ENCODE results near the gene ZC3H4. TPM values are rescaled to one million over a fixed set of nuclear protein-coding genes. Genes with fewer than 3 reads are reported as not detected.

ZC3H4 gene
- total and polyA plus RNA-seq, 9 of the 15 experiments (the other 6 are each of a cell fraction or from before 2014, with no cell fraction given) = 2.2 to 75.6 (median 18.3) TPM

- Histone ChIP-seq H3K9me1 (ENCODE audit: control insufficient read depth, insufficient read depth, low read length) (no peaks in the 10 kb centered on the region), H3K4me2 (ENCODE audit: insufficient read depth, low read length) (peak overlapping the region; percentile 97), H3K27ac (ENCODE audit: extremely low read depth, low read depth, low read length) (peak overlapping the region; percentile 92), H3K4me1 (replicated peaks in 1 of 2; ENCODE audit: control insufficient read depth in 2 of 2, insufficient read depth in 2 of 2, low read length in 2 of 2) (peaks cover 20 to 39% of the 10 kb centered on the region in 2 experiments; a peak in 4 of 5 replicates), H2AFZ (ENCODE audit: low read depth, low read length) (no peak overlapping the region), H3K9ac (ENCODE audit: insufficient read depth in 1 of 2, low read depth in 2 of 2, low read length in 2 of 2) (peak overlapping the region; percentile 90 to 93; a peak in 2 of 4 replicates), H3K4me3 (peak overlapping the region; percentile 68), H3K79me2 (ENCODE audit: control insufficient read depth, insufficient read depth, low read length) (peaks cover 67% of the 10 kb centered on the region), H3K9me3 (replicated peaks; ENCODE audit: control insufficient read depth, insufficient read depth, low read depth, low read length) (peaks cover 7% of the 10 kb centered on the region), H3K27me3 (ENCODE audit: control insufficient read depth in 2 of 2, insufficient read depth in 2 of 2, low read length in 2 of 2) (no peaks in the 10 kb centered on the region), H3K36me3 (ENCODE audit: control insufficient read depth, insufficient read depth, low read length) (peaks cover 49% of the 10 kb centered on the region), H4K20me1 (replicated peaks; ENCODE audit: control insufficient read depth, insufficient read depth, low read length) (no peaks in the 10 kb centered on the region; the same call in 1 of the 2 replicates)
- POLR2A ChIA-PET = interaction anchor here (0.6 to 12.1 kb wide), 12 partner anchors 12 to 124 kb away, joined by 3 to 109 read pairs (median 6); partner anchors contain the start of genes CCDC9 and ZC3H4
- FAIRE-seq = no peak
- BruUV-seq (replicated peaks) = no TSS peak
- DNase-seq (ENCODE audit: extremely low read depth in 1 of 4, low spot score in 3 of 4) = no peak
- no peak for ATAC-seq
- intact Hi-C loops (cut with micrococcal nuclease) = loop anchor here (5.0 kb wide), 1 partner anchor 280 kb away; the partner anchor contains the start of gene AP2S1
- in situ Hi-C loops (cut with MboI) = no loop called here
- CTCF ChIA-PET (ENCODE audit: low intra/inter-chr PET ratio) = interaction anchor here (1.1 kb wide), 1 partner anchor 295 kb away, joined by 3 read pairs; no protein-coding TSS in a partner anchor
- 80% methylated on average over 3 of the region's 7 CpGs for whole genome bisulfite sequencing (ENCODE audit: insufficient coverage, low coverage, missing lambda C conversion rate)
- TF ChIP-seq RAD51 (IDR thresholded peaks at IDR 0.05; ENCODE audit: borderline replicate concordance, low read depth) (no peak), SRF (CRISPR knock-in tag; IDR thresholded peaks at IDR 0.05) (no peak), LARP7 (IDR thresholded peaks at IDR 0.05) (0 out of 2 replicates have a peak, but pooled peaks have one; percentile 15), EP300 (IDR thresholded peaks at IDR 0.05; ENCODE audit: low read length) (no peak), HDAC3 (IDR thresholded peaks at IDR 0.05; ENCODE audit: borderline replicate concordance, partially characterized antibody) (no peak)
Measured at GRCh38 chr19:47132194-47132852, 18.7 kb upstream of the ZC3H4 start.
